ENCODE data around the gene NUDT13.

DNA sequence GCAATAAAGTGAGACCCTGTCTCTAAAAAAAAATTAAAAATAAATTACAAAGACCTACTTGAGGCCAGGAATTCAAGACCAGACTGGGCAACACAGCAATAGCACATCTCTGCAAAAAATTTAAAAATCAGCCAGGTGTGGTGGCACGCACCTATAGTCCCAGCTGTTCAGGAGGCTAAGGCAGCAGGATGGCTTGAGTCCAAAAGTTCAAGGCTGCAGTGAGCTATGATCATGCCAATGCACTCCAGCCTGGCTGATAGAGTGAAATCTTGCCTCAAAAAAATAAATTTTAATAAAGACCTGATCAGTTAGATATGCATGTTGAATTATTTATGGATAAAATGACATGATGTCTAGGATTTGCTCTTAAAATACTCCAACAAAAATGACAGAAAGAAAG, 48.5 kb upstream of the NUDT13 start:
- no peak for TF ChIP-seq BHLHE40 (IDR thresholded peaks at IDR 0.05; ENCODE audit: low read depth, low read length)
- no peak for TF ChIP-seq POLR2A (IDR thresholded peaks at IDR 0.05; ENCODE audit: low read depth, low read length)
- TF ChIP-seq, protein P1, sequence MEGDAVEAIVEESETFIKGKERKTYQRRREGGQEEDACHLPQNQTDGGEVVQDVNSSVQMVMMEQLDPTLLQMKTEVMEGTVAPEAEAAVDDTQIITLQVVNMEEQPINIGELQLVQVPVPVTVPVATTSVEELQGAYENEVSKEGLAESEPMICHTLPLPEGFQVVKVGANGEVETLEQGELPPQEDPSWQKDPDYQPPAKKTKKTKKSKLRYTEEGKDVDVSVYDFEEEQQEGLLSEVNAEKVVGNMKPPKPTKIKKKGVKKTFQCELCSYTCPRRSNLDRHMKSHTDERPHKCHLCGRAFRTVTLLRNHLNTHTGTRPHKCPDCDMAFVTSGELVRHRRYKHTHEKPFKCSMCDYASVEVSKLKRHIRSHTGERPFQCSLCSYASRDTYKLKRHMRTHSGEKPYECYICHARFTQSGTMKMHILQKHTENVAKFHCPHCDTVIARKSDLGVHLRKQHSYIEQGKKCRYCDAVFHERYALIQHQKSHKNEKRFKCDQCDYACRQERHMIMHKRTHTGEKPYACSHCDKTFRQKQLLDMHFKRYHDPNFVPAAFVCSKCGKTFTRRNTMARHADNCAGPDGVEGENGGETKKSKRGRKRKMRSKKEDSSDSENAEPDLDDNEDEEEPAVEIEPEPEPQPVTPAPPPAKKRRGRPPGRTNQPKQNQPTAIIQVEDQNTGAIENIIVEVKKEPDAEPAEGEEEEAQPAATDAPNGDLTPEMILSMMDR (conservative IDR thresholded peaks at IDR 0.05; ENCODE audit: low read depth, low read length) = no peak
